Keratinocyte (primary cell): ENCODE results near the gene TGFBI. TPM values are rescaled to one million over a fixed set of nuclear protein-coding genes. Genes with fewer than 3 reads are reported as not detected.

Source experiments
- DNase-seq: peaks from one replicate; pipeline ENCODE4 v3.0.0-alpha.2; 2011; ENCODE audit warnings: low read depth, missing footprints, low spot score
- FAIRE-seq: peaks from 2 replicates; lab custom pipeline; 2011; peaks lifted over from hg19 to GRCh38; lab: Jason Lieb, UNC
- H2AFZ ChIP-seq: 2 replicates; pipeline ENCODE4 v1.6.0; 2012; ENCODE audit warnings: low read length, control low read depth, inconsistent platforms; ENCODE audit not compliant: control insufficient read depth
- H3K27ac ChIP-seq: 2 replicates; pipeline ENCODE4 v1.5.1; 2011; ENCODE audit warnings: low read length; ENCODE audit not compliant: control insufficient read depth, insufficient read depth
- H3K27me3 ChIP-seq: 3 replicates; pipeline ENCODE4 v1.6.0; 2011; ENCODE audit warnings: low read length; ENCODE audit not compliant: control insufficient read depth, insufficient read depth; ENCODE audit errors: extremely low read depth
- H3K36me3 ChIP-seq, 2 experiments: 2 replicates in 1 of 2; 3 replicates in 1 of 2; pipeline ENCODE4 v1.5.1; 2011; ENCODE audit warnings: low read length in 2 of 2, mild to moderate bottlenecking in 1 of 2; ENCODE audit not compliant: control insufficient read depth in 2 of 2, insufficient read depth in 2 of 2; ENCODE audit errors: extremely low read depth in 1 of 2
- H3K4me1 ChIP-seq: 3 replicates; pipeline ENCODE4 v1.5.1; 2011; ENCODE audit warnings: low read length; ENCODE audit not compliant: control insufficient read depth, insufficient read depth; ENCODE audit errors: extremely low read depth
- H3K4me2 ChIP-seq: 3 replicates; pipeline ENCODE4 v1.6.0; 2011; ENCODE audit warnings: low read depth, low read length; ENCODE audit not compliant: control insufficient read depth, insufficient read depth; ENCODE audit errors: extremely low read depth
- H3K4me3 ChIP-seq, 3 experiments: fragments of 200-600 bp in 1 of 3; sonication (generic) in 1 of 3; 2 replicates in 2 of 3; 3 replicates in 1 of 3; pipeline ENCODE4 v1.5.1; 2011 to 2016; ENCODE audit warnings: low read length in 3 of 3, mild to moderate bottlenecking in 3 of 3, control low read depth in 2 of 3, inconsistent platforms in 1 of 3, low read depth in 1 of 3, mixed read lengths in 1 of 3, mixed run types in 1 of 3, moderate library complexity in 1 of 3; ENCODE audit not compliant: control insufficient read depth in 2 of 3, insufficient read depth in 2 of 3; ENCODE audit errors: extremely low read depth in 1 of 3
- H3K79me2 ChIP-seq: 2 replicates; pipeline ENCODE4 v1.6.0; 2012; ENCODE audit warnings: low read length; ENCODE audit not compliant: control insufficient read depth, insufficient read depth
- H3K9ac ChIP-seq: 3 replicates; pipeline ENCODE4 v1.6.0; 2011; ENCODE audit warnings: low read length; ENCODE audit not compliant: control insufficient read depth, insufficient read depth; ENCODE audit errors: extremely low read depth
- H3K9me1 ChIP-seq: 3 replicates; pipeline ENCODE4 v1.6.0; 2011; ENCODE audit warnings: low read length; ENCODE audit not compliant: control insufficient read depth, insufficient read depth; ENCODE audit errors: extremely low read depth
- H3K9me3 ChIP-seq: 2 replicates; pipeline ENCODE4 v1.5.1; 2012; ENCODE audit warnings: low read depth, low read length; ENCODE audit not compliant: control insufficient read depth
- H4K20me1 ChIP-seq: 3 replicates; pipeline ENCODE4 v1.6.0; 2011; ENCODE audit warnings: low read length; ENCODE audit not compliant: control insufficient read depth, insufficient read depth; ENCODE audit errors: extremely low read depth
- CTCF ChIP-seq, 3 experiments: IDR thresholded peaks in 1 of 3; conservative IDR thresholded peaks in 1 of 3; optimal IDR thresholded peaks in 1 of 3; 2 replicates in 2 of 3; 3 replicates in 1 of 3; pipeline versions ENCODE3 to v1.5.1; 2011; ENCODE audit warnings: low read length in 3 of 3, mild to moderate bottlenecking in 3 of 3, moderate library complexity in 2 of 3, control low read depth in 1 of 3, inconsistent platforms in 1 of 3; ENCODE audit not compliant: insufficient read depth in 2 of 3; ENCODE audit errors: extremely low read depth in 1 of 3
- EZH2 ChIP-seq: IDR thresholded peaks from one replicate; pipeline ENCODE4 v1.6.1; 2012; ENCODE audit warnings: inconsistent platforms, mild to moderate bottlenecking, low read length, moderate library complexity
- dilution Hi-C: fragments of 300-500 bp; cut with MboI; formaldehyde crosslinking; loops from one replicate; pipeline ENCODE4 v1.7.0; 2020; ENCODE audit warnings: low sequenced_read_pairs; ENCODE audit not compliant: extremely low pct_ligation_motif_present
- polyA plus RNA-seq, 5 experiments: library from polyadenylated mRNA; depleted of rRNA in 3 of 5; stranded (reverse) in 3 of 5; stranded (forward) in 1 of 5; unstranded in 1 of 5; fragments of >200 nt; gene quantifications; 1 replicate in 1 of 5; 2 replicates in 3 of 5; 3 replicates in 1 of 5; pipeline versions ENCODE4 v1.2.1 to v1.2.3, GENCODE V29; 2011 to 2012; ENCODE audit warnings: missing spikeins in 2 of 5, low read depth in 1 of 5, low replicate concordance in 1 of 5

The TGFBI gene
- polyA plus RNA-seq, 1 donor (not counting 4 experiments of a cell fraction or from before 2014, with no cell fraction given): 270 TPM

- DNase-seq: no peak
- Histone ChIP-seq H3K9me3 (no peaks in the 10 kb centered on the region), H3K9me1 (peaks cover 3% of the 10 kb centered on the region), H3K4me3 (no peak overlapping the region), H3K36me3 (peaks cover 41 to 42% of the 10 kb centered on the region in 2 experiments), H2AFZ (no peak overlapping the region), H3K4me1 (peaks cover 18% of the 10 kb centered on the region), H3K9ac (no peak overlapping the region), H3K79me2 (no peaks in the 10 kb centered on the region), H3K4me2 (no peak overlapping the region), H3K27ac (no peak overlapping the region), H4K20me1 (no peaks in the 10 kb centered on the region), H3K27me3 (no peaks in the 10 kb centered on the region)
- dilution Hi-C loops: no loop called here
- TF ChIP-seq EZH2 (no peak), CTCF (optimal IDR thresholded peaks at IDR 0.05 in 1 of 3, IDR thresholded peaks at IDR 0.05 in 1 of 3, conservative IDR thresholded peaks at IDR 0.05 in 1 of 3; ENCODE audit: extremely low read depth in 1 of 3, insufficient read depth in 2 of 3, low read length in 3 of 3) (no peak)
- no peak for FAIRE-seq
Measured at GRCh38 chr5:136056771-136057335, 28.1 kb downstream of the TGFBI start.

GRCh38 chr5:136057401-136058038 is 28.7 kb downstream of the TGFBI start:
- DNase-seq: no peak
- H3K36me3 ChIP-seq: peaks cover 45 to 47% of the 10 kb centered on the region in 2 experiments

More at GRCh38 chr5:136057401-136058038, 28.7 kb downstream of the TGFBI start:
- Histone ChIP-seq H3K9me3 (no peaks in the 10 kb centered on the region), H3K9ac (no peak overlapping the region), H2AFZ (no peak overlapping the region), H3K79me2 (no peaks in the 10 kb centered on the region), H3K9me1 (peaks cover 3% of the 10 kb centered on the region), H3K4me1 (peaks cover 18% of the 10 kb centered on the region), H3K4me2 (no peak overlapping the region), H3K27ac (no peak overlapping the region), H3K4me3 (no peak overlapping the region), H4K20me1 (no peaks in the 10 kb centered on the region), H3K27me3 (no peaks in the 10 kb centered on the region)
- dilution Hi-C loops: no loop called here
- FAIRE-seq: no peak
- TF ChIP-seq EZH2 (no peak), CTCF (optimal IDR thresholded peaks at IDR 0.05 in 1 of 3, IDR thresholded peaks at IDR 0.05 in 1 of 3, conservative IDR thresholded peaks at IDR 0.05 in 1 of 3; ENCODE audit: extremely low read depth in 1 of 3, insufficient read depth in 2 of 3, low read length in 3 of 3) (no peak)
